Smooth muscle cell (in vitro differentiated cells): ENCODE data around the gene SLC6A3. TPM values are rescaled to one million over a fixed set of nuclear protein-coding genes. Genes with fewer than 3 reads are reported as not detected.

Experiments
- DNase-seq: peaks from one replicate; lab custom pipeline; 2025; ENCODE audit not compliant: unreplicated experiment; lab: John Stamatoyannopoulos, UW
- H2AFZ ChIP-seq: fragments of 200-600 bp; sonication (generic); 2 replicates; pipeline ENCODE4 v1.6.0; 2016; ENCODE audit warnings: antibody characterized with exemption, low read depth, mild to moderate bottlenecking
- H3F3A ChIP-seq: fragments of 200-600 bp; sonication (generic); 2 replicates; pipeline ENCODE4 v1.6.0; 2017; ENCODE audit warnings: antibody characterized with exemption, low read depth
- H3K27ac ChIP-seq: fragments of 200-600 bp; sonication (generic); 2 replicates; pipeline ENCODE4 v1.5.1; 2016; ENCODE audit warnings: low read depth, mild to moderate bottlenecking
- H3K27me3 ChIP-seq: fragments of 200-600 bp; sonication (generic); 2 replicates; pipeline ENCODE4 v1.6.1; 2016; ENCODE audit warnings: low read depth, mild to moderate bottlenecking
- H3K36me3 ChIP-seq: fragments of 200-600 bp; sonication (generic); 2 replicates; pipeline ENCODE4 v1.5.1; 2016; ENCODE audit warnings: low read depth
- H3K4me1 ChIP-seq: fragments of 200-600 bp; sonication (generic); 2 replicates; pipeline ENCODE4 v1.5.1; 2016; ENCODE audit warnings: low read depth
- H3K4me2 ChIP-seq: fragments of 200-600 bp; sonication (generic); 2 replicates; pipeline ENCODE4 v1.6.0; 2016; ENCODE audit warnings: mild to moderate bottlenecking
- H3K4me3 ChIP-seq: fragments of 200-600 bp; sonication (generic); 2 replicates; pipeline ENCODE4 v1.5.1; 2016; ENCODE audit warnings: mild to moderate bottlenecking
- H3K79me2 ChIP-seq: fragments of 200-600 bp; sonication (generic); 2 replicates; pipeline ENCODE4 v1.6.0; 2016; ENCODE audit warnings: low read depth, mild to moderate bottlenecking
- H3K9ac ChIP-seq: fragments of 200-600 bp; sonication (generic); 2 replicates; pipeline ENCODE4 v1.6.0; 2016; ENCODE audit warnings: low read depth
- H3K9me3 ChIP-seq: fragments of 200-600 bp; sonication (generic); replicated peaks from 2 replicates; pipeline ENCODE4 v1.5.1; 2016; ENCODE audit warnings: low read depth
- H4K20me1 ChIP-seq: fragments of 200-600 bp; sonication (generic); 2 replicates; pipeline ENCODE4 v1.6.0; 2016; ENCODE audit warnings: low read depth
- CTCF ChIP-seq: fragments of 200-600 bp; sonication (generic); IDR thresholded peaks from 2 replicates; pipeline ENCODE4 v1.5.1; 2017; ENCODE audit warnings: borderline replicate concordance, mild to moderate bottlenecking, antibody characterized with exemption; ENCODE audit not compliant: insufficient read depth, poor library complexity, severe bottlenecking
- WGBS: methylation state at CpG from one replicate; pipeline ENCODE4 v1.1.7; 2016; ENCODE audit warnings: low lambda C conversion rate; 5-methylcytosine and 5-hydroxymethylcytosine counted together
- polyA plus RNA-seq: library from polyadenylated mRNA; unstranded; fragments of >200 nt; fragmentation: Nextera tagmentation; extraction: Ambion mirVana; gene quantifications from 2 replicates; pipeline ENCODE4 v1.2.1, GENCODE V29; 2016
- total RNA-seq: library from RNA; depleted of rRNA; stranded (reverse); fragments of >200 nt; gene quantifications from 2 replicates; pipeline ENCODE4 v1.2.3, GENCODE V29; 2014

SLC6A3 gene
- total and polyA plus RNA-seq, 2 experiments from 2014 or later: not detected

GRCh38 chr5:1357946-1358725 lies 87.1 kb downstream of the SLC6A3 start:
- no peak overlapping the region for H3K27ac ChIP-seq
- H3K27me3 ChIP-seq: peaks cover 18% of the 10 kb centered on the region

GRCh38 chr5:1356873-1357787 lies 88.1 kb downstream of the SLC6A3 start:
- Histone ChIP-seq H3K79me2 (no peaks in the 10 kb centered on the region), H3K36me3 (no peaks in the 10 kb centered on the region), H4K20me1 (no peaks in the 10 kb centered on the region), H3K4me2 (no peak overlapping the region), H3K27me3 (peaks cover 15% of the 10 kb centered on the region), H2AFZ (no peak overlapping the region), H3F3A (no peaks in the 10 kb centered on the region), H3K4me3 (no peak overlapping the region), H3K27ac (no peak overlapping the region), H3K4me1 (no peaks in the 10 kb centered on the region), H3K9ac (no peak overlapping the region), H3K9me3 (no peaks in the 10 kb centered on the region)
- no peak for TF ChIP-seq CTCF
- DNase-seq: no peak
- 88% methylated on average over 28 of the region's 28 CpGs for WGBS

More at GRCh38 chr5:1357946-1358725, 87.1 kb downstream of the SLC6A3 start:
- 94% methylated on average over 25 of the region's 25 CpGs for WGBS
- Histone ChIP-seq H3K4me3 (no peak overlapping the region), H4K20me1 (no peaks in the 10 kb centered on the region), H3K36me3 (no peaks in the 10 kb centered on the region), H3K9ac (no peak overlapping the region), H3K4me2 (no peak overlapping the region), H3K79me2 (no peaks in the 10 kb centered on the region), H3K4me1 (no peaks in the 10 kb centered on the region), H3F3A (no peaks in the 10 kb centered on the region), H2AFZ (no peak overlapping the region), H3K9me3 (no peaks in the 10 kb centered on the region)
- DNase-seq: no peak
- TF ChIP-seq CTCF: no peak

GRCh38 chr5:1354576-1354975 lies 90.7 kb downstream of the SLC6A3 start:
- Histone ChIP-seq H3K27me3 (peaks cover 10% of the 10 kb centered on the region), H3K4me3 (no peak overlapping the region), H3K4me2 (no peak overlapping the region), H3K36me3 (no peaks in the 10 kb centered on the region), H3K9me3 (no peaks in the 10 kb centered on the region), H3K9ac (no peak overlapping the region), H3K4me1 (no peaks in the 10 kb centered on the region), H3K27ac (no peak overlapping the region), H3K79me2 (no peaks in the 10 kb centered on the region), H3F3A (no peaks in the 10 kb centered on the region), H2AFZ (no peak overlapping the region), H4K20me1 (no peaks in the 10 kb centered on the region)
- no peak for DNase-seq
- no peak for TF ChIP-seq CTCF
- 45% methylated on average over 4 of the region's 4 CpGs for WGBS
